OCI-LY3 (cell line): ENCODE measurements around the gene BEST1.

ENCODE experiments used
- H2AFZ ChIP-seq: fragments of 200-600, 300-600 bp; shearing (Covaris generic); 2 replicates; pipeline ENCODE4 v1.6.0; 2014; ENCODE audit warnings: antibody characterized with exemption, low read depth, low read length
- H3K27ac ChIP-seq: fragments of 200-600, 300-600 bp; sonication (generic); 2 replicates; pipeline ENCODE4 v1.5.1; 2014; ENCODE audit warnings: mild to moderate bottlenecking, low read length, moderate library complexity, mixed read lengths
- H3K27me3 ChIP-seq: fragments of 200-600, 300-600 bp; sonication (generic); 2 replicates; pipeline ENCODE4 v1.6.1; 2014; ENCODE audit warnings: low read depth, low read length, mixed read lengths
- H3K36me3 ChIP-seq: fragments of 200-600, 300-600 bp; sonication (generic); replicated peaks from 2 replicates; pipeline ENCODE3; 2014; ENCODE audit warnings: low read depth, low read length, mixed read lengths
- H3K4me1 ChIP-seq: fragments of 300-600, 200-600 bp; sonication (generic); 2 replicates; pipeline ENCODE4 v1.6.1; 2014; ENCODE audit warnings: low read length, mixed read lengths
- H3K4me2 ChIP-seq: fragments of 200-600, 300-600 bp; sonication (generic); 2 replicates; pipeline ENCODE4 v1.6.1; 2014; ENCODE audit warnings: low read length, mixed read lengths
- H3K4me3 ChIP-seq: fragments of 300-600, 200-600 bp; sonication (generic); 2 replicates; pipeline ENCODE4 v1.5.1; 2014; ENCODE audit warnings: antibody characterized with exemption, mild to moderate bottlenecking, low read length, moderate library complexity
- H3K79me2 ChIP-seq: fragments of 300-600, 200-600 bp; shearing (Covaris generic); 2 replicates; pipeline ENCODE4 v1.6.1; 2014; ENCODE audit warnings: mild to moderate bottlenecking, low read length, mixed read lengths
- H3K9ac ChIP-seq: fragments of 300-600, 200-600 bp; shearing (Covaris generic); 2 replicates; pipeline ENCODE4 v1.6.0; 2014; ENCODE audit warnings: mild to moderate bottlenecking, low read length, moderate library complexity
- H3K9me3 ChIP-seq: fragments of 200-600, 300-600 bp; shearing (Covaris generic); 2 replicates; pipeline ENCODE4 v1.6.1; 2014; ENCODE audit warnings: low read length, mixed read lengths; ENCODE audit not compliant: insufficient read depth
- H4K20me1 ChIP-seq: fragments of 200-600, 300-600 bp; sonication (generic); 2 replicates; pipeline ENCODE4 v1.6.1; 2016; ENCODE audit warnings: low read length, mixed read lengths; ENCODE audit not compliant: insufficient read depth
- CTCF ChIP-seq: fragments of 200-600, 300-600 bp; sonication (generic); IDR thresholded peaks from 2 replicates; pipeline ENCODE4 v1.5.1; 2014; ENCODE audit warnings: antibody characterized with exemption, low read length, low read depth
- EZH2phosphoT487 ChIP-seq: fragments of 200-600 bp; shearing (Covaris generic); IDR thresholded peaks from 2 replicates; pipeline ENCODE4 v1.6.1; 2018; ENCODE audit warnings: antibody characterized with exemption, mixed run types, low read depth

BEST1 gene

GRCh38 chr11:62004473-62004872 lies 54.3 kb downstream of the BEST1 start:
- H2AFZ ChIP-seq = no peak overlapping the region
- H3K27ac ChIP-seq = peak overlapping the region; percentile 42
- no peak for TF ChIP-seq CTCF
- H3K4me2 ChIP-seq = peak overlapping the region; percentile 29
- H3K27me3 ChIP-seq = no peaks in the 10 kb centered on the region
- no peaks in the 10 kb centered on the region for H3K36me3 ChIP-seq
- H3K9me3 ChIP-seq = peaks cover 4% of the 10 kb centered on the region; the same call in 1 of the 2 replicates
- no peaks in the 10 kb centered on the region for H3K79me2 ChIP-seq
- H3K9ac ChIP-seq = no peak overlapping the region
- no peaks in the 10 kb centered on the region for H4K20me1 ChIP-seq
- no peak overlapping the region for H3K4me3 ChIP-seq
- peaks cover 21% of the 10 kb centered on the region for H3K4me1 ChIP-seq

- Histone ChIP-seq H3K9ac (no peak overlapping the region), H3K36me3 (no peaks in the 10 kb centered on the region), H3K4me2 (no peak overlapping the region), H3K4me1 (peaks cover 21% of the 10 kb centered on the region), H3K4me3 (no peak overlapping the region), H3K27me3 (peaks cover 7% of the 10 kb centered on the region; the same call in 1 of the 2 replicates), H2AFZ (no peak overlapping the region), H3K79me2 (no peaks in the 10 kb centered on the region), H3K9me3 (no peaks in the 10 kb centered on the region; the same call in 1 of the 2 replicates), H4K20me1 (no peaks in the 10 kb centered on the region), H3K27ac (no peak overlapping the region)
- TF ChIP-seq CTCF (no peak), EZH2phosphoT487 (no peak)
Measured at GRCh38 chr11:62008193-62008592, 58.0 kb downstream of the BEST1 start.

- Histone ChIP-seq H3K4me1 (peaks cover 5% of the 10 kb centered on the region), H3K27me3 (peaks cover 7% of the 10 kb centered on the region; the same call in 1 of the 2 replicates), H3K4me2 (no peak overlapping the region), H3K4me3 (no peak overlapping the region), H3K9me3 (no peaks in the 10 kb centered on the region; the same call in 1 of the 2 replicates), H3K79me2 (no peaks in the 10 kb centered on the region), H3K27ac (no peak overlapping the region), H4K20me1 (no peaks in the 10 kb centered on the region), H3K9ac (no peak overlapping the region), H2AFZ (no peak overlapping the region), H3K36me3 (no peaks in the 10 kb centered on the region)
- TF ChIP-seq EZH2phosphoT487 = no peak
- TF ChIP-seq CTCF = no peak
Measured at GRCh38 chr11:62010935-62011528, 60.9 kb downstream of the BEST1 start.

- TF ChIP-seq EZH2phosphoT487 (no peak), CTCF (no peak)
- no peak overlapping the region for H3K4me2 ChIP-seq
- H3K9me3 ChIP-seq = no peaks in the 10 kb centered on the region; the same call in 1 of the 2 replicates
- no peaks in the 10 kb centered on the region for H3K79me2 ChIP-seq
- H3K36me3 ChIP-seq = no peaks in the 10 kb centered on the region
- no peaks in the 10 kb centered on the region for H4K20me1 ChIP-seq
- no peak overlapping the region for H3K4me3 ChIP-seq
- H3K27ac ChIP-seq = no peak overlapping the region
- peaks cover 5% of the 10 kb centered on the region for H3K4me1 ChIP-seq
- H2AFZ ChIP-seq = no peak overlapping the region
- H3K9ac ChIP-seq = no peak overlapping the region
- H3K27me3 ChIP-seq = peaks cover 7% of the 10 kb centered on the region; the same call in 1 of the 2 replicates
Measured at GRCh38 chr11:62011881-62012280, 61.7 kb downstream of the BEST1 start.
